ENCODE measurements around the gene VENTX. TPM values are rescaled to one million over a fixed set of nuclear protein-coding genes. Genes with fewer than 3 reads are reported as not detected.

Gene VENTX
- total RNA-seq, 2 donors from 2014 or later: 0.26 TPM; not detected in 1

- no peak overlapping the region for H3K4me3 ChIP-seq
- 57 to 58% methylated on average over 4 to 20 of the region's 23 CpGs for WGBS, 2 donors
Observed at GRCh38 chr10:133205146-133205545, 32.5 kb upstream of the VENTX start.

GRCh38 chr10:133206356-133207040, 31.2 kb upstream of the VENTX start:
- Histone ChIP-seq H3K4me1 (no peaks in the 10 kb centered on the region), H3K27ac (no peak overlapping the region), H3K36me3 (replicated peaks in 1 of 2; ENCODE audit: insufficient read depth in 1 of 2, low read depth in 2 of 2) (no peaks in the 10 kb centered on the region), H3K27me3 (no peaks in the 10 kb centered on the region), H3K4me3 (no peak overlapping the region), H3K9me3 (no peaks in the 10 kb centered on the region)
- DNase-seq (no peak), ATAC-seq (no peak)
- no peak for TF ChIP-seq POLR2A (IDR thresholded peaks at IDR 0.05)
- TF ChIP-seq CTCF (IDR thresholded peaks at IDR 0.05): no peak
- intact Hi-C loops (cut with DNase I): no loop called here
- 64 to 66% methylated on average over 9 to 12 of the region's 17 CpGs for WGBS, 2 donors

More at GRCh38 chr10:133205146-133205545, 32.5 kb upstream of the VENTX start:
- TF ChIP-seq CTCF (IDR thresholded peaks at IDR 0.05) (no peak), POLR2A (IDR thresholded peaks at IDR 0.05) (no peak)
- intact Hi-C loops (cut with DNase I): no loop called here
- ATAC-seq (no peak), DNase-seq (no peak)
- Histone ChIP-seq H3K27me3 (no peaks in the 10 kb centered on the region), H3K9me3 (no peaks in the 10 kb centered on the region), H3K4me1 (no peaks in the 10 kb centered on the region), H3K36me3 (replicated peaks in 1 of 2; ENCODE audit: insufficient read depth in 1 of 2, low read depth in 2 of 2) (no peaks in the 10 kb centered on the region), H3K27ac (no peak overlapping the region)

GRCh38 chr10:133207041-133207600, 30.5 kb upstream of the VENTX start:
- ATAC-seq (no peak), DNase-seq (no peak)
- H3K27me3 ChIP-seq: no peaks in the 10 kb centered on the region
- no peak overlapping the region for H3K27ac ChIP-seq
- no peaks in the 10 kb centered on the region for H3K9me3 ChIP-seq
- no peak for TF ChIP-seq POLR2A (IDR thresholded peaks at IDR 0.05)
- no peak for TF ChIP-seq CTCF (IDR thresholded peaks at IDR 0.05)
- no peaks in the 10 kb centered on the region for H3K36me3 ChIP-seq (replicated peaks in 1 of 2; ENCODE audit: insufficient read depth in 1 of 2, low read depth in 2 of 2)
- no peak overlapping the region for H3K4me3 ChIP-seq
- no peaks in the 10 kb centered on the region for H3K4me1 ChIP-seq
- 81 to 88% methylated on average over 8 to 30 of the region's 36 CpGs for WGBS, 2 donors
- intact Hi-C loops (cut with DNase I): no loop called here

- Histone ChIP-seq H3K36me3 (replicated peaks in 1 of 2; ENCODE audit: insufficient read depth in 1 of 2, low read depth in 2 of 2) (no peaks in the 10 kb centered on the region), H3K27ac (no peak overlapping the region), H3K27me3 (no peaks in the 10 kb centered on the region), H3K9me3 (no peaks in the 10 kb centered on the region), H3K4me3 (no peak overlapping the region), H3K4me1 (no peaks in the 10 kb centered on the region)
- intact Hi-C loops (cut with DNase I): no loop called here
- TF ChIP-seq CTCF (IDR thresholded peaks at IDR 0.05) (no peak), POLR2A (IDR thresholded peaks at IDR 0.05) (no peak)
- 63% methylated on average over 15 of the region's 17 CpGs; no CpG with 5 or more reads in 1 of the 2 donors for WGBS, 2 donors
- DNase-seq (no peak), ATAC-seq (no peak)
Observed at GRCh38 chr10:133207627-133208026, 30.0 kb upstream of the VENTX start.

GRCh38 chr10:133208466-133208865, 29.2 kb upstream of the VENTX start:
- no peak for ATAC-seq
- no peaks in the 10 kb centered on the region for H3K9me3 ChIP-seq
- intact Hi-C loops (cut with DNase I): no loop called here
- no peak for DNase-seq
- no peaks in the 10 kb centered on the region for H3K4me1 ChIP-seq
- WGBS, 2 donors: 85 to 94% methylated on average over 2 to 12 of the region's 18 CpGs
- no peak overlapping the region for H3K27ac ChIP-seq
- no peaks in the 10 kb centered on the region for H3K27me3 ChIP-seq
- H3K36me3 ChIP-seq (replicated peaks in 1 of 2; ENCODE audit: insufficient read depth in 1 of 2, low read depth in 2 of 2): no peaks in the 10 kb centered on the region
- no peak for TF ChIP-seq POLR2A (IDR thresholded peaks at IDR 0.05)
- no peak for TF ChIP-seq CTCF (IDR thresholded peaks at IDR 0.05)
- H3K4me3 ChIP-seq: no peak overlapping the region

Data from body of pancreas (tissue), 4 donors.